Right atrium auricular region (tissue), 2 donors: ENCODE measurements around the gene GAREM2. TPM values are rescaled to one million over a fixed set of nuclear protein-coding genes. Genes with fewer than 3 reads are reported as not detected.

ENCODE experiments used
- DNase-seq: peaks from one replicate; pipeline ENCODE4 v3.0.0-alpha.2; 2019; ENCODE audit warnings: low spot score
- H3K27ac ChIP-seq, 2 donors: fragments of 200-600 bp; sonication (generic); 1 replicate in 1 of 2; 2 replicates in 1 of 2; pipeline ENCODE4 v1.5.1; 2016 to 2019
- H3K27me3 ChIP-seq, 2 donors: fragments of 200-600 bp; sonication (generic); one replicate each; pipeline versions ENCODE4 v1.5.1 to v1.6.0; 2017 to 2019
- H3K36me3 ChIP-seq: fragments of 200-600 bp; sonication (generic); one replicate; pipeline ENCODE4 v1.5.1; 2016
- H3K4me1 ChIP-seq, 2 donors: fragments of 200-600 bp; sonication (generic); one replicate each; pipeline versions ENCODE4 v1.5.1 to v1.6.0; 2017 to 2019
- H3K4me3 ChIP-seq, 2 donors: fragments of 200-600 bp; sonication (generic); 1 replicate in 1 of 2; 2 replicates in 1 of 2; pipeline ENCODE4 v1.5.1; 2017 to 2019; ENCODE audit warnings: mild to moderate bottlenecking in 1 of 2, moderate library complexity in 1 of 2
- H3K9me3 ChIP-seq, 2 donors: fragments of 200-600 bp; sonication (generic); one replicate each; pipeline ENCODE4 v1.5.1; 2019
- total RNA-seq, 2 donors: library from RNA; depleted of rRNA; stranded (reverse); fragments of >200 nt; gene quantifications; one replicate each; pipeline ENCODE4 v1.1.0, GENCODE V29; 2016
- TF ChIP-seq, protein P1 (sequence below), 2 donors: fragments of 200-600 bp; sonication (generic); IDR thresholded peaks; one replicate each; pipeline ENCODE4 v1.5.1; 2019; ENCODE audit warnings: antibody characterized with exemption in 2 of 2

Gene GAREM2
- total RNA-seq, 2 donors from 2014 or later: 3.0 to 48.4 TPM

DNA sequence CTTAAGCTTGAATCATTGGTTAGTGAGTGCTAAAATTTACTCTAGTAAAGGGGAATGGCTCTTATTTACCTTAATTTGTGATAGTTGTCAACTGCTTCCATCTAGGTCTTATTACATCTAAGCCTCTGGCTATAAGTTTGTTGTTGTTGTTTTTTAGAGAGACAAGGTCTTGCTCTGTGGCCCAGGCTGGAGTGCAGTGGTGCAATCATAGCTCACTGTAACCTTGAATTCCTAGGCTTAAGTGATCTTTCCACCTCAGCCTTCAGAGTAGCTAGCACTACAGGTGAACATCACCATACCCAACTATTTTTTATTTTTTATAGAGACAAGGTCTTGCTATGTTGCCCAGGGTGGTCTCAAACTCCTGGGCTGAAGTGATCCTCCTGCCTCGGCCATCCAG, 65.0 kb downstream of the GAREM2 start:
- H3K27ac ChIP-seq: peak overlapping the region in 1 of 2 donors; percentile 93
- H3K4me3 ChIP-seq: no peak overlapping the region
- no peak for DNase-seq
- TF ChIP-seq, protein P1, sequence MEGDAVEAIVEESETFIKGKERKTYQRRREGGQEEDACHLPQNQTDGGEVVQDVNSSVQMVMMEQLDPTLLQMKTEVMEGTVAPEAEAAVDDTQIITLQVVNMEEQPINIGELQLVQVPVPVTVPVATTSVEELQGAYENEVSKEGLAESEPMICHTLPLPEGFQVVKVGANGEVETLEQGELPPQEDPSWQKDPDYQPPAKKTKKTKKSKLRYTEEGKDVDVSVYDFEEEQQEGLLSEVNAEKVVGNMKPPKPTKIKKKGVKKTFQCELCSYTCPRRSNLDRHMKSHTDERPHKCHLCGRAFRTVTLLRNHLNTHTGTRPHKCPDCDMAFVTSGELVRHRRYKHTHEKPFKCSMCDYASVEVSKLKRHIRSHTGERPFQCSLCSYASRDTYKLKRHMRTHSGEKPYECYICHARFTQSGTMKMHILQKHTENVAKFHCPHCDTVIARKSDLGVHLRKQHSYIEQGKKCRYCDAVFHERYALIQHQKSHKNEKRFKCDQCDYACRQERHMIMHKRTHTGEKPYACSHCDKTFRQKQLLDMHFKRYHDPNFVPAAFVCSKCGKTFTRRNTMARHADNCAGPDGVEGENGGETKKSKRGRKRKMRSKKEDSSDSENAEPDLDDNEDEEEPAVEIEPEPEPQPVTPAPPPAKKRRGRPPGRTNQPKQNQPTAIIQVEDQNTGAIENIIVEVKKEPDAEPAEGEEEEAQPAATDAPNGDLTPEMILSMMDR (IDR thresholded peaks at IDR 0.05): no peak
- H3K36me3 ChIP-seq: peaks cover 63% of the 10 kb centered on the region
- H3K4me1 ChIP-seq: peaks cover 0 to 41% of the 10 kb centered on the region in 2 donors
- H3K27me3 ChIP-seq: no peaks in the 10 kb centered on the region
- H3K9me3 ChIP-seq: no peaks in the 10 kb centered on the region

DNA sequence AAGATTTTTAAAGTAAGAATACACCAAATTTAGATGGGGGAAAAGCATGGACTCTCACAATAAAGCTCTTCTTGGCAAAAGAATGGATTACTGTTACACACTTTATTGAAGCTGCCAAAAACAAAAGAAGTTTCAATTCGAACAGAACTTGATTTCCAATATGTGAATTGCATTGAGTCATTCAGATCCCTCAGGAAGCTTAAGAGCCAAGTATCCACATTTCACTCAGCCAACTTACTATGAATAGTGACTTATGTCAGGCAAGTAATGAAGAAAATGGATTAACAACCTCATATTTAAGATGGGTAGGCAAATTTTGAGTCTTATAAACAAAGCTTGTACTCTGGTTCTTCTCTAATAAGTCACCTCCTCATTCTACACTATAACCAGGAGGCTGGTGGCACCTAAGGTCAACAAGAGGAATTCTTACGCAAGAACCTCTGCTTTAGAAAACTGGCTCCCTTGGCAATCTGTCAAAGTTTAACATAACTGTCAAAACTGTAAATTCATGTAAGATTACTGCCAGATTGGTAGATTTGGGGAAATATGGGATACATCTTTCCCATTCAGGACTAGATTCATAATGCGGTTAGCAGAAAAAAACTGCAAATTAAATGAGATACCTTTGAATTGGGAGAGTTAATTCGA, 65.5 kb downstream of the GAREM2 start:
- Histone ChIP-seq H3K36me3 (peaks cover 57% of the 10 kb centered on the region), H3K27me3 (no peaks in the 10 kb centered on the region), H3K9me3 (no peaks in the 10 kb centered on the region), H3K27ac (peak overlapping the region in 1 of 2 donors; percentile 93), H3K4me1 (peaks cover 0 to 47% of the 10 kb centered on the region in 2 donors), H3K4me3 (no peak overlapping the region)
- TF ChIP-seq, protein P1 (IDR thresholded peaks at IDR 0.05): no peak
- DNase-seq: no peak

Other genes with a start within 250 kb of the GAREM2 start
- gene KIF3C, start 190.6 kb upstream of the GAREM2 start, total RNA-seq: 1 to 10 TPM; 3.3 to 3.5 TPM
- 10 to 100 TPM; 70.9 to 86.7 TPM for gene RAB10, start 139.0 kb upstream of the GAREM2 start, total RNA-seq
- 100 to 1,000 TPM; 333 to 364 TPM for gene HADHA, start 71.5 kb downstream of the GAREM2 start, total RNA-seq
- gene HADHB, start 71.9 kb downstream of the GAREM2 start, total RNA-seq: 100 to 1,000 TPM; 756 to 770 TPM
- gene SELENOI, start 173.1 kb downstream of the GAREM2 start, total RNA-seq: 10 to 100 TPM in 1 of 2 donors, 1 to 10 TPM in 1; 7.6 to 11.6 TPM
- gene ADGRF3, start 173.7 kb downstream of the GAREM2 start, total RNA-seq: not detected
- not detected for gene DRC1, start 228.8 kb downstream of the GAREM2 start, total RNA-seq